ENCODE measurements around the gene CCDC200. TPM values are rescaled to one million over a fixed set of nuclear protein-coding genes. Genes with fewer than 3 reads are reported as not detected.
"Not testable (repeated sequence)": the region's sequence is repeated elsewhere in the genome, so short reads cannot be mapped to it uniquely, and the experiment has no call there.

CCDC200 gene
- total and polyA plus RNA-seq, 8 donors: 0.55 TPM; not detected in 7

GRCh38 chr17:43231205-43232020 is 3.0 kb upstream of the CCDC200 start:
- H3K9me3 ChIP-seq; H3K4me1 ChIP-seq; H3K27me3 ChIP-seq; intact Hi-C loops (cut with DNase I; ENCODE audit: low total_unique reads); H3K36me3 ChIP-seq: not testable (repeated sequence)
- peak overlapping the region; percentile 0 to 29 (median 27) for H3K4me3 ChIP-seq
- H3K27ac ChIP-seq: peak overlapping the region in 3 of 5 donors; percentile 53 to 72 (median 57)
- peak in 1 of 2 donors; percentile 11 for DNase-seq
- 29 to 79% (median 64%) methylated on average over 3 to 19 of the region's 40 CpGs for WGBS, 5 donors

- Histone ChIP-seq H3K4me3 (no peak overlapping the region), H3K4me1 (no peaks in the 10 kb centered on the region), H3K27ac (no peak overlapping the region), H3K27me3 (no peaks in the 10 kb centered on the region), H3K36me3 (peaks cover 3 to 45% (median 26%) of the 10 kb centered on the region in 4 donors), H3K9me3 (no peaks in the 10 kb centered on the region)
- TF ChIP-seq CTCF (IDR thresholded peaks at IDR 0.05): no peak
- TF ChIP-seq EP300 (IDR thresholded peaks at IDR 0.05): no peak
- no peak for TF ChIP-seq POLR2A (IDR thresholded peaks at IDR 0.05)
- TF ChIP-seq POLR2AphosphoS5 (IDR thresholded peaks at IDR 0.05): no peak
- intact Hi-C loops (cut with DNase I; ENCODE audit: low total_unique reads): no loop called here
- DNase-seq: no peak
- 91 to 95% (median 94%) methylated on average over 7 of the region's 7 CpGs for WGBS, 5 donors
Measured at GRCh38 chr17:43226393-43226792, 2.0 kb downstream of the CCDC200 start.

GRCh38 chr17:43224146-43224705 is 4.2 kb downstream of the CCDC200 start:
- Histone ChIP-seq H3K36me3 (peaks cover 3 to 49% (median 31%) of the 10 kb centered on the region in 4 donors), H3K27me3 (no peaks in the 10 kb centered on the region), H3K4me3 (no peak overlapping the region), H3K27ac (no peak overlapping the region), H3K9me3 (no peaks in the 10 kb centered on the region), H3K4me1 (no peaks in the 10 kb centered on the region)
- DNase-seq: no peak
- intact Hi-C loops (cut with DNase I; ENCODE audit: low total_unique reads): no loop called here
- 86 to 94% (median 90%) methylated on average over 4 to 7 of the region's 7 CpGs for WGBS, 5 donors
- no peak for TF ChIP-seq CTCF (IDR thresholded peaks at IDR 0.05)
- no peak for TF ChIP-seq POLR2AphosphoS5 (IDR thresholded peaks at IDR 0.05)
- no peak for TF ChIP-seq POLR2A (IDR thresholded peaks at IDR 0.05)
- TF ChIP-seq EP300 (IDR thresholded peaks at IDR 0.05): no peak

GRCh38 chr17:43220511-43221125 is 7.8 kb downstream of the CCDC200 start:
- no peak for TF ChIP-seq EP300 (IDR thresholded peaks at IDR 0.05)
- no peak for TF ChIP-seq POLR2AphosphoS5 (IDR thresholded peaks at IDR 0.05)
- TF ChIP-seq POLR2A (IDR thresholded peaks at IDR 0.05): no peak
- no peak for TF ChIP-seq CTCF (IDR thresholded peaks at IDR 0.05)
- no peaks in the 10 kb centered on the region for H3K4me1 ChIP-seq
- H3K27me3 ChIP-seq: no peaks in the 10 kb centered on the region
- no peaks in the 10 kb centered on the region for H3K9me3 ChIP-seq
- intact Hi-C loops (cut with DNase I; ENCODE audit: low total_unique reads): no loop called here
- no peak for DNase-seq
- no peak overlapping the region for H3K27ac ChIP-seq
- H3K36me3 ChIP-seq: peaks cover 7 to 65% (median 53%) of the 10 kb centered on the region in 4 donors
- no peak overlapping the region for H3K4me3 ChIP-seq
- 85 to 90% (median 89%) methylated on average over 9 of the region's 9 CpGs for WGBS, 5 donors
